ENCODE measurements around the gene KNOP1. TPM values are rescaled to one million over a fixed set of nuclear protein-coding genes. Genes with fewer than 3 reads are reported as not detected.

The KNOP1 gene, protein sequence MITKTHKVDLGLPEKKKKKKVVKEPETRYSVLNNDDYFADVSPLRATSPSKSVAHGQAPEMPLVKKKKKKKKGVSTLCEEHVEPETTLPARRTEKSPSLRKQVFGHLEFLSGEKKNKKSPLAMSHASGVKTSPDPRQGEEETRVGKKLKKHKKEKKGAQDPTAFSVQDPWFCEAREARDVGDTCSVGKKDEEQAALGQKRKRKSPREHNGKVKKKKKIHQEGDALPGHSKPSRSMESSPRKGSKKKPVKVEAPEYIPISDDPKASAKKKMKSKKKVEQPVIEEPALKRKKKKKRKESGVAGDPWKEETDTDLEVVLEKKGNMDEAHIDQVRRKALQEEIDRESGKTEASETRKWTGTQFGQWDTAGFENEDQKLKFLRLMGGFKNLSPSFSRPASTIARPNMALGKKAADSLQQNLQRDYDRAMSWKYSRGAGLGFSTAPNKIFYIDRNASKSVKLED
- total RNA-seq (2021; fragmentation: NEBNext Ultra II Directional; extraction: Animal tissue kit (Norgen Biotek cat#: 25700)), result 10 to 100 TPM; 11.0 to 16.3 (median 13.9) TPM
- long read RNA-seq, partial matches to known transcripts, result 8 of 11 reads
- long read RNA-seq, other reads (novel, unspliced or antisense), result 3 of 11 reads

DNA sequence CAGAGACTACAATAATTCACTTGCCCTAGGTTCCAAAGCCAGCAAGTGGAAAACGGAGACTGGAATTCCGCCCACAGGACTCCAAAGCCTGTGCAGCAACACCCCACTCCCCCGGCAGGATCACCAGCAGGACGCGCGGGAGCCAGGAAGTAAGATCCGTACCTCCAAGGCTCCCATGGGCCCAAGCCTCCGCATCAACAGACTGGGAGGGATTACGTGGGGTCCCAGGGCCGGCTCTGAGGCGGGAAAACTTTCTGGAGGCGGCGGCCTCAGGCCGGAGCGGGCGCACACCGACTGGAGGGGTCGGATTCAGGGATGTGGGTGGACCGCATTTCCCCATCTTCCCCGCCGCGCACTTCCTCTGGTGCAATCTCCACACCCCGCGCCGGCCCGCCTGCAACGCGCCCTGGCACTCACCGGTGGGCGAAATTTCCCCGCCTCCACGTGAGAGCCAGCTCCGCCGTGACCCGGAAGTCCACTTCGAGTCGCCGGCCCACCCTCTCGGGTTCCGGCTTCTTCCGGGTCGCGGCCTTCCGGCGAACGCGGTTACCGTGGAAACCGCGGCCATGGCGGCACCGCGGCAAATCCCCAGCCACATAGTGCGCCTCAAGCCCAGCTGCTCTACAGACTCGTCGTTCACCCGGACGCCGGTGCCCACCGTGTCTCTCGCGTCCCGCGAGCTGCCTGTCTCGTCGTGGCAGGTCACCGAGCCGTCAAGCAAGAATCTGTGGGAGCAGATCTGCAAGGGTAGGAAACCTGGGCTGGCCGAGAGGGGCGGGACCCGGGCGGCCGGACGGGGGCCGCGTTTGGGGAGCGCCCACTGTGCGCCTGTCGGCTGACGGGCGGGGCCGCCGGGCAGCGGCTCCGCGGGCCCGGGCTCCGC is at the start of gene KNOP1, which contains the start of gene IQCK:
TSS of gene KNOP1 (minus strand) at position 487 of the 883 bp plus-strand sequence. CDS start 3,192 bp downstream, outside the sequence.
TSS of gene IQCK (plus strand) at position 531 of the 883 bp plus-strand sequence. CDS start at position 567, 36 bp downstream.
- H3K4me3 Mint-ChIP-seq, result peak within 1 kb of the TSS; percentile 97
- no peaks in the 10 kb centered on the region; the same call in 1 of the 2 replicates for H3K27me3 Mint-ChIP-seq (ENCODE audit: insufficient read depth)
- peaks cover 16% of the 10 kb centered on the region for H3K36me3 Mint-ChIP-seq (ENCODE audit: low read depth)
- peak; percentile 13; the same call in 1 of the 2 replicates for TF ChIP-seq CTCF (IDR thresholded peaks at IDR 0.05)
- no peaks in the 10 kb centered on the region for H3K9me3 Mint-ChIP-seq
- peak within 1 kb of the TSS; percentile 87 for H3K27ac Mint-ChIP-seq
- peak; percentile 81 for DNase-seq
- peaks cover 20% of the 10 kb centered on the region for H3K4me1 Mint-ChIP-seq (ENCODE audit: low read depth)

GRCh38 chr16:19767497-19767896 is 49.5 kb upstream of the KNOP1 start:
- Mint-ChIP-seq H3K4me3 (no peak overlapping the region), H3K4me1 (ENCODE audit: low read depth) (no peaks in the 10 kb centered on the region), H3K9me3 (peaks cover 15% of the 10 kb centered on the region; the same call in 1 of the 2 replicates), H3K27ac (no peak overlapping the region), H3K27me3 (ENCODE audit: insufficient read depth) (no peaks in the 10 kb centered on the region), H3K36me3 (ENCODE audit: low read depth) (peaks cover 17% of the 10 kb centered on the region)
- no peak for TF ChIP-seq CTCF (IDR thresholded peaks at IDR 0.05)
- DNase-seq, result no peak

DNA sequence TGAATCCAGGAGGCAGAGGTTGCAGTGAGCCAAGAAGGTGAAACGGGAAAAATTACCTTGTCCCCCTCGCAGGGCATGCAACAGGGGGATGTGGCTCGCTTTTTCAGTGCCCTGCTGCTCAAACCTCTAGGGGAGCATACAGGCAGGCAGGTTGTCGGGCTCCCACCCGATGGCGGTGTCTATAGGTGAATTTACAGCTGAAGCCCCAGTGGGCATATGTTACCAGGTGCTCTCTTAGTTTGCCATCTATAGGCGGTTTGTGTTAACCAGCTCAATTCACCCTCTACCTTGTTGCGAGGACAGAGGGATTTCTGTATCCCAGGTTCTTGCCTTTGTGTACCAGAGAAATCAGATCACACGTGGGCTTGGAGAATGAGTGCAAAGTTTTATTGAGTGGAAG is 49.0 kb upstream of the KNOP1 start:
- H3K36me3 Mint-ChIP-seq (ENCODE audit: low read depth), result peaks cover 17% of the 10 kb centered on the region
- no peak overlapping the region for H3K27ac Mint-ChIP-seq
- peaks cover 15% of the 10 kb centered on the region; the same call in 1 of the 2 replicates for H3K9me3 Mint-ChIP-seq
- H3K4me1 Mint-ChIP-seq (ENCODE audit: low read depth), result no peaks in the 10 kb centered on the region
- no peaks in the 10 kb centered on the region for H3K27me3 Mint-ChIP-seq (ENCODE audit: insufficient read depth)
- DNase-seq, result no peak
- no peak overlapping the region for H3K4me3 Mint-ChIP-seq
- TF ChIP-seq CTCF (IDR thresholded peaks at IDR 0.05), result no peak

DNA sequence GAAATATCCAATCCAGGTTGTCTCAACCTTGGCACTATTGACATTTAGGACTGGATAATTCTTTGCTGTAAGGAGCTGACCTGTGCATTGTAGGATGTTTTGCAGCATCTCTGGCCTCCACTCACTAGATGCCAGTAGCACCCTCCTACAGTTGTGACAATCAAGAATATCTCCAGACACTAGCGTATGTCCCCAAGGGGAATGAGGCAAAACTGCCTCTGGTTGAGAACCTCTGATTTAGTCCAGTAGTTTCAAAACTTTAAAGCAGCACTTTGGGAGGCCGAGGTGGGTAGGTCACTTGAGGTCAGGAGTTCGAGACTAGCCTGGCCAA is 48.5 kb upstream of the KNOP1 start:
- Mint-ChIP-seq H3K36me3 (ENCODE audit: low read depth) (peaks cover 17% of the 10 kb centered on the region), H3K4me3 (no peak overlapping the region), H3K27me3 (ENCODE audit: insufficient read depth) (no peaks in the 10 kb centered on the region), H3K9me3 (peaks cover 15% of the 10 kb centered on the region; the same call in 1 of the 2 replicates), H3K27ac (no peak overlapping the region), H3K4me1 (ENCODE audit: low read depth) (no peaks in the 10 kb centered on the region)
- DNase-seq, result no peak
- no peak for TF ChIP-seq CTCF (IDR thresholded peaks at IDR 0.05)

DNA sequence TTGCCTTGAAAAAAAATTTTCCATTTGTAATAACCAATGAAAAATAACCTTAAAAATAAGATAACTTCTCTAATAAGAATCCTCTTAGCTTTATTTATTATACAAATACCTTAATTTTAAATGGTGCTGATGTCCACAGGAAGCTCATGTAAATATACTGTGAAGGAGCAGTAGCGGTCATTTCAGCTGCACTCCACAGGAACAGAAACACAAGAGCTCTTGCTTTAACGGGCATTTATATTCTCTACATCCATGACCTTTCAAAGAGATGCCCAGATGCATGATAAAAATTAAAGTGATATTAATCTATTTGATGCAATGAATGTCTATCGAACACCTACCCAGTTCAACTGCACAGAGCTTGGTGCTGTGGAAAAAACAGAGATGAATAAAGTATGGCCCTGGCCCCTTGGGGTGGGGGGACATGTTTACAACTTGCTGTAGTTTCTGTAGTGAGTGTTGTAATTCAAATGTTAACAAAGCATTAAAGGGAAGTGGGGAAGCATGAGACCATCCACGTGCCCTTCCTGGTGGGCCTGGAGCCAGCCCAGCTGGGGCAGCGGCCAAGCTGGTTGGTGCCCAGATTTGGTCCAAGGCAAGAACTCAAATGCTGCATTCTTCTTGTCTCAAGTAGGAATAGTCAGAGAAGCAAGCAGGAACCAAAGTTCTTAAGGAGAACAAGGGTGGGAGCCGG is 48.0 kb upstream of the KNOP1 start:
- Mint-ChIP-seq H3K27ac (no peak overlapping the region), H3K4me3 (no peak overlapping the region)
- DNase-seq, result no peak

More for the DNA sequence above, 48.0 kb upstream of the KNOP1 start:
- Mint-ChIP-seq H3K4me1 (ENCODE audit: low read depth) (no peaks in the 10 kb centered on the region), H3K36me3 (ENCODE audit: low read depth) (peaks cover 17% of the 10 kb centered on the region), H3K9me3 (peaks cover 15% of the 10 kb centered on the region; the same call in 1 of the 2 replicates), H3K27me3 (ENCODE audit: insufficient read depth) (no peaks in the 10 kb centered on the region)
- no peak for TF ChIP-seq CTCF (IDR thresholded peaks at IDR 0.05)
